ENCODE measurements around the gene STXBP5. TPM values are rescaled to one million over a fixed set of nuclear protein-coding genes. Genes with fewer than 3 reads are reported as not detected.

Gene STXBP5
- total RNA-seq, 2 experiments from 2014 or later: 19.4 to 23.4 TPM

GRCh38 chr6:147222160-147222838 is 18.1 kb downstream of the STXBP5 start:
- H3K9me3 Mint-ChIP-seq: no peaks in the 10 kb centered on the region
- H3K27ac Mint-ChIP-seq: no peak overlapping the region
- no peaks in the 10 kb centered on the region for H3K27me3 Mint-ChIP-seq
- ATAC-seq (ENCODE audit: low read depth) (no peak), DNase-seq (no peak)
- POLR2A ChIA-PET: no interaction called here
- H3K4me3 Mint-ChIP-seq: no peak overlapping the region
- peaks cover 39% of the 10 kb centered on the region for H3K36me3 Mint-ChIP-seq
- peaks cover 4% of the 10 kb centered on the region for H3K4me1 Mint-ChIP-seq

GRCh38 chr6:147223736-147224135 is 19.5 kb downstream of the STXBP5 start:
- POLR2A ChIA-PET: no interaction called here
- DNase-seq (no peak), ATAC-seq (ENCODE audit: low read depth) (no peak)
- no peaks in the 10 kb centered on the region for H3K27me3 Mint-ChIP-seq
- peaks cover 35% of the 10 kb centered on the region for H3K36me3 Mint-ChIP-seq
- H3K9me3 Mint-ChIP-seq: no peaks in the 10 kb centered on the region
- H3K4me3 Mint-ChIP-seq: no peak overlapping the region
- H3K27ac Mint-ChIP-seq: no peak overlapping the region
- peaks cover 9% of the 10 kb centered on the region for H3K4me1 Mint-ChIP-seq

GRCh38 chr6:147226163-147226724 is 22.0 kb downstream of the STXBP5 start:
- Mint-ChIP-seq H3K4me3 (no peak overlapping the region), H3K4me1 (peaks cover 7% of the 10 kb centered on the region), H3K27ac (no peak overlapping the region), H3K9me3 (no peaks in the 10 kb centered on the region), H3K36me3 (peaks cover 22% of the 10 kb centered on the region), H3K27me3 (no peaks in the 10 kb centered on the region)
- no peak for DNase-seq
- no peak for ATAC-seq (ENCODE audit: low read depth)
- POLR2A ChIA-PET: no interaction called here

GRCh38 chr6:147226877-147227276 is 22.7 kb downstream of the STXBP5 start:
- H3K36me3 Mint-ChIP-seq: peaks cover 20% of the 10 kb centered on the region
- no peaks in the 10 kb centered on the region for H3K27me3 Mint-ChIP-seq
- no peaks in the 10 kb centered on the region for H3K9me3 Mint-ChIP-seq
- H3K27ac Mint-ChIP-seq: no peak overlapping the region
- POLR2A ChIA-PET: no interaction called here
- peaks cover 7% of the 10 kb centered on the region for H3K4me1 Mint-ChIP-seq
- DNase-seq (no peak), ATAC-seq (ENCODE audit: low read depth) (no peak)
- H3K4me3 Mint-ChIP-seq: no peak overlapping the region

- no peak overlapping the region for H3K27ac Mint-ChIP-seq
- H3K27me3 Mint-ChIP-seq: no peaks in the 10 kb centered on the region
- no peak overlapping the region for H3K4me3 Mint-ChIP-seq
Measured at GRCh38 chr6:147227770-147228320, 23.6 kb downstream of the STXBP5 start.

DNA sequence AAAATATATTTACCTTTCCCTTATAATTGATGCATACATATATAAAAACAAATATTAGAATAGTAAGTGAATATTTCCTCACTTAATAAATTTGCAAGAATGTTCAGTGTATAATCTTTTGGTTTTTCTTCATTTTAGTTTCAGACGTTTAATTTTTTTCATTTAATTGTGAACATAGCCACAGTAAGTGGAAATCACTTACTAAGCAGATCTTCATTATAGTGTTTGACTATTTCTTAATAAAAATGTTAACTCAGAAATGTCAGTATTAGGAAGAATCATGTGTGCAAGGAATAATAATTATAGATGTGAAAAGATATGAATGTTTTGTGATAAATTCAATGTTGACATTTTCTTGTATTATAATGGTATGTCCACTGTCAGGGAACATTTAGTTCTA is 27.4 kb downstream of the STXBP5 start:
- Mint-ChIP-seq H3K27me3 (no peaks in the 10 kb centered on the region), H3K9me3 (no peaks in the 10 kb centered on the region), H3K4me1 (peaks cover 4% of the 10 kb centered on the region), H3K4me3 (no peak overlapping the region), H3K27ac (no peak overlapping the region), H3K36me3 (peaks cover 5% of the 10 kb centered on the region)
- POLR2A ChIA-PET: no interaction called here
- no peak for DNase-seq
- no peak for ATAC-seq (ENCODE audit: low read depth)

More at GRCh38 chr6:147227770-147228320, 23.6 kb downstream of the STXBP5 start:
- DNase-seq (no peak), ATAC-seq (ENCODE audit: low read depth) (no peak)
- H3K4me1 Mint-ChIP-seq: peaks cover 5% of the 10 kb centered on the region
- H3K36me3 Mint-ChIP-seq: peaks cover 16% of the 10 kb centered on the region
- POLR2A ChIA-PET: no interaction called here
- H3K9me3 Mint-ChIP-seq: no peaks in the 10 kb centered on the region

GRCh38 chr6:147234685-147235084 is 30.5 kb downstream of the STXBP5 start:
- H3K9me3 Mint-ChIP-seq: no peaks in the 10 kb centered on the region
- no peak overlapping the region for H3K4me3 Mint-ChIP-seq
- H3K27ac Mint-ChIP-seq: no peak overlapping the region
- H3K4me1 Mint-ChIP-seq: no peaks in the 10 kb centered on the region
- H3K36me3 Mint-ChIP-seq: peaks cover 20% of the 10 kb centered on the region
- DNase-seq (no peak), ATAC-seq (ENCODE audit: low read depth) (no peak)
- POLR2A ChIA-PET: no interaction called here
- H3K27me3 Mint-ChIP-seq: no peaks in the 10 kb centered on the region

- Mint-ChIP-seq H3K9me3 (no peaks in the 10 kb centered on the region), H3K27me3 (no peaks in the 10 kb centered on the region), H3K36me3 (peaks cover 24% of the 10 kb centered on the region), H3K4me3 (no peak overlapping the region), H3K27ac (no peak overlapping the region), H3K4me1 (no peaks in the 10 kb centered on the region)
- ATAC-seq (ENCODE audit: low read depth) (no peak), DNase-seq (no peak)
- POLR2A ChIA-PET: no interaction called here
Measured at GRCh38 chr6:147238164-147238563, 33.9 kb downstream of the STXBP5 start.

- Mint-ChIP-seq H3K4me1 (no peaks in the 10 kb centered on the region), H3K27me3 (no peaks in the 10 kb centered on the region), H3K9me3 (no peaks in the 10 kb centered on the region), H3K36me3 (peaks cover 24% of the 10 kb centered on the region), H3K4me3 (no peak overlapping the region), H3K27ac (no peak overlapping the region)
- POLR2A ChIA-PET: no interaction called here
- no peak for ATAC-seq (ENCODE audit: low read depth)
- no peak for DNase-seq
Measured at GRCh38 chr6:147238906-147239305, 34.7 kb downstream of the STXBP5 start.

DNA sequence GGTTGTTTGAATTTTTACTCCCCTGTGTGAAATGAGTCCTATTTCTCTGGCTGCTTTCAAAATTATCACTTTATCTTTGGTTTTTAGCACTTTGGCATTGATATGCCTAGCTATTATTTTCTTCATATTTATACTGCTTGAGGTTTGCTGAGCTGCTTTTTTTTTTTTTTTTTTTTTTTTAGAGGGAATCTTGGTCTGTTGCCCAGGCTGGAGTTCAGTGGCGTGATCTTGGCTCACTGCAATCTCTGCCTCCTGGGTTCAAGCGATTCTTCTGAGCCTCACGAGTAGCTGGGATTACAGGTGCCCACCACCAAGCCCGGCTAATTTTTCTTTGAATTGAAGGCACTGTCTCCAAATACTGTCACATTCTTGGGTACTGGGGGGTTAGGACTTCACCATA is 40.6 kb downstream of the STXBP5 start:
- H3K36me3 Mint-ChIP-seq: peaks cover 32% of the 10 kb centered on the region
- H3K4me1 Mint-ChIP-seq: no peaks in the 10 kb centered on the region

DNA sequence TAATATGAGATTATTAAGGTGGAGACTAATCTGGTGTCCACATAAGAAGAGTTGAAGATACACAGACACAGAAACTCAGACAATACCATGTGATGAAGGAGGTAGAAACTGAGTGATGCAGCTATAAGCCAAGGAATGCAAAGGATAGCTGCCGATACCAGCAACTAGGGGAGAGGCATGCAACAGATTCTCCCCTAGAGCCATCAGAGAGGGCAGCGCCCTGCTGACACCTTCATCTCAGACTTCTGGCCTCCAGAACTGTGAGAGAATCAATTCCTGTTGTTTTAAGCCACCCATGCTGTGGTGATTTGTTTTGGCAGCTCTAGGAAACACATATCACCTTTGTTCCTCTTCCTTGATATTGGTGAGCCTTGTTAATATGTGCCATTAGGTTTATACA is 41.5 kb downstream of the STXBP5 start:
- Mint-ChIP-seq H3K36me3 (peaks cover 36% of the 10 kb centered on the region), H3K27me3 (no peaks in the 10 kb centered on the region)

More for the DNA sequence above, 40.6 kb downstream of the STXBP5 start:
- H3K4me3 Mint-ChIP-seq: no peak overlapping the region
- POLR2A ChIA-PET: no interaction called here
- no peak overlapping the region for H3K27ac Mint-ChIP-seq
- ATAC-seq (ENCODE audit: low read depth): no peak
- peaks cover 2% of the 10 kb centered on the region for H3K9me3 Mint-ChIP-seq
- H3K27me3 Mint-ChIP-seq: no peaks in the 10 kb centered on the region
- DNase-seq: no peak

GRCh38 chr6:147246853-147247635 is 42.8 kb downstream of the STXBP5 start:
- H3K27me3 Mint-ChIP-seq: no peaks in the 10 kb centered on the region
- H3K4me3 Mint-ChIP-seq: no peak overlapping the region
- H3K4me1 Mint-ChIP-seq: no peaks in the 10 kb centered on the region
- no peak overlapping the region for H3K27ac Mint-ChIP-seq
- ATAC-seq (ENCODE audit: low read depth) (no peak), DNase-seq (no peak)
- peaks cover 44% of the 10 kb centered on the region for H3K36me3 Mint-ChIP-seq
- POLR2A ChIA-PET: no interaction called here
- peaks cover 6% of the 10 kb centered on the region for H3K9me3 Mint-ChIP-seq

More for the DNA sequence above, 41.5 kb downstream of the STXBP5 start:
- ATAC-seq (ENCODE audit: low read depth) (no peak), DNase-seq (no peak)
- POLR2A ChIA-PET: no interaction called here
- H3K4me3 Mint-ChIP-seq: no peak overlapping the region
- H3K4me1 Mint-ChIP-seq: no peaks in the 10 kb centered on the region
- H3K9me3 Mint-ChIP-seq: peaks cover 3% of the 10 kb centered on the region
- H3K27ac Mint-ChIP-seq: no peak overlapping the region

DNA sequence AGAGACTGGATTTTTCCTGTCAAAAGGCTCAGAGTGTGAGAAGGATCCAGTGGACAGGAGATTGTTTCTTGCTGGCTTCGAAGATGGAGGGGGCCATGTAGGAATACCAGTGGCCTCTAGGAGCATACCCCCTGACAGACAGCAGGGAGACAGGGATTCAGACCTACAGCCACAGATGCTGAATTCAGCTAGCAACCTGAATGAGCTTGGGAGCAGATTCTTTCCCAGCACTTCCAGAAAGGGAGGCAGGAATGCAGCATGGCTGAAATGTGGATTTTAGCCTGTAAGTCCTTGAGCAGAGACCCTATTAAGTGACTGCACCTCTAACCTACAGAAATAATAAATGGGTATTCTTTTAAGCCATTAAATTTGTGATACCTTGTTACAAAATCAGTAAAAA is 44.6 kb downstream of the STXBP5 start:
- no peak overlapping the region for H3K27ac Mint-ChIP-seq
- ATAC-seq (ENCODE audit: low read depth) (no peak), DNase-seq (no peak)
- peaks cover 2% of the 10 kb centered on the region for H3K4me1 Mint-ChIP-seq
- POLR2A ChIA-PET: no interaction called here
- H3K9me3 Mint-ChIP-seq: peaks cover 15% of the 10 kb centered on the region
- no peaks in the 10 kb centered on the region for H3K27me3 Mint-ChIP-seq
- peaks cover 49% of the 10 kb centered on the region for H3K36me3 Mint-ChIP-seq
- no peak overlapping the region for H3K4me3 Mint-ChIP-seq

Measured in activated naive CD8-positive, alpha-beta T cell treated with anti-CD3 and anti-CD28 coated beads, Interleukin-2, amount 10 ng/mL, durations not matched to agents 7 days and 5 days (primary cell).